GM12864 (cell line): ENCODE results near the gene A2M.

ENCODE experiments used
- DNase-seq: peaks from one replicate; pipeline ENCODE4 v3.0.0-alpha.2; 2011; ENCODE audit warnings: low read depth
- H3K4me3 ChIP-seq: 2 replicates; pipeline ENCODE4 v1.5.1; 2011; ENCODE audit warnings: mild to moderate bottlenecking, low read depth, low read length, control low read depth
- CTCF ChIP-seq: IDR thresholded peaks from 2 replicates; pipeline ENCODE4 v1.5.1; 2011; ENCODE audit warnings: low read depth, mild to moderate bottlenecking, moderate library complexity, low read length, control low read depth, inconsistent platforms; ENCODE audit errors: missing control alignments

Gene A2M

GRCh38 chr12:9115731-9116559 is at the start of gene A2M:
A2M (minus strand) TSS chr12:9115919; CDS start chr12:9115849, 70 bp downstream.
- TF ChIP-seq CTCF = no peak
- DNase-seq = no peak
- no peak within 1 kb of the TSS for H3K4me3 ChIP-seq

- no peak overlapping the region for H3K4me3 ChIP-seq
- no peak for TF ChIP-seq CTCF
- DNase-seq = no peak
Measured at GRCh38 chr12:9163392-9163791, 47.7 kb upstream of the A2M start.

GRCh38 chr12:9156119-9156518 is 40.4 kb upstream of the A2M start:
- no peak overlapping the region for H3K4me3 ChIP-seq
- DNase-seq = no peak
- no peak for TF ChIP-seq CTCF

GRCh38 chr12:9149372-9149771 is 33.7 kb upstream of the A2M start:
- DNase-seq = no peak
- H3K4me3 ChIP-seq = no peak overlapping the region
- TF ChIP-seq CTCF = peak; percentile 28

- DNase-seq = no peak
- TF ChIP-seq CTCF = no peak
- no peak overlapping the region for H3K4me3 ChIP-seq
Measured at GRCh38 chr12:9148926-9149325, 33.2 kb upstream of the A2M start.

GRCh38 chr12:9147461-9147860 is 31.7 kb upstream of the A2M start:
- no peak overlapping the region for H3K4me3 ChIP-seq
- TF ChIP-seq CTCF = no peak

GRCh38 chr12:9144730-9145106 is 29.0 kb upstream of the A2M start:
- TF ChIP-seq CTCF = no peak
- no peak overlapping the region for H3K4me3 ChIP-seq
- no peak for DNase-seq

More at GRCh38 chr12:9147461-9147860, 31.7 kb upstream of the A2M start:
- DNase-seq = no peak
